GM10248 (cell line): ENCODE data around the gene FANK1.
"Not testable (repeated sequence)": the region's sequence is repeated elsewhere in the genome, so short reads cannot be mapped to it uniquely, and the experiment has no call there.

Experiments
- CTCF ChIA-PET: fragments of 300-600 bp; sonication (Branson Sonifier 250); formaldehyde crosslinking; extraction: SDS; loops from one replicate; lab custom pipeline; 2021; ENCODE audit warnings: antibody characterized with exemption; lab: Yijun Ruan, JAX
- POLR2A ChIA-PET: fragments of 350-650 bp; sonication (Branson Sonifier 250); formaldehyde crosslinking; extraction: SDS; loops from one replicate; lab custom pipeline; 2020; ENCODE audit warnings: antibody characterized with exemption; lab: Yijun Ruan, JAX
- DNase-seq: peaks from one replicate; pipeline ENCODE4 v3.0.0; 2012; ENCODE audit errors: extremely low spot score
- TF ChIP-seq, protein P1 (sequence below): IDR thresholded peaks from 2 replicates; pipeline ENCODE4 v1.5.1; 2012; ENCODE audit warnings: mild to moderate bottlenecking, low read depth; ENCODE audit errors: extremely low read depth, missing control alignments, control extremely low read depth

FANK1 gene

GRCh38 chr10:125886914-125887512 lies 9.4 kb upstream of the FANK1 start:
- TF ChIP-seq, protein P1, sequence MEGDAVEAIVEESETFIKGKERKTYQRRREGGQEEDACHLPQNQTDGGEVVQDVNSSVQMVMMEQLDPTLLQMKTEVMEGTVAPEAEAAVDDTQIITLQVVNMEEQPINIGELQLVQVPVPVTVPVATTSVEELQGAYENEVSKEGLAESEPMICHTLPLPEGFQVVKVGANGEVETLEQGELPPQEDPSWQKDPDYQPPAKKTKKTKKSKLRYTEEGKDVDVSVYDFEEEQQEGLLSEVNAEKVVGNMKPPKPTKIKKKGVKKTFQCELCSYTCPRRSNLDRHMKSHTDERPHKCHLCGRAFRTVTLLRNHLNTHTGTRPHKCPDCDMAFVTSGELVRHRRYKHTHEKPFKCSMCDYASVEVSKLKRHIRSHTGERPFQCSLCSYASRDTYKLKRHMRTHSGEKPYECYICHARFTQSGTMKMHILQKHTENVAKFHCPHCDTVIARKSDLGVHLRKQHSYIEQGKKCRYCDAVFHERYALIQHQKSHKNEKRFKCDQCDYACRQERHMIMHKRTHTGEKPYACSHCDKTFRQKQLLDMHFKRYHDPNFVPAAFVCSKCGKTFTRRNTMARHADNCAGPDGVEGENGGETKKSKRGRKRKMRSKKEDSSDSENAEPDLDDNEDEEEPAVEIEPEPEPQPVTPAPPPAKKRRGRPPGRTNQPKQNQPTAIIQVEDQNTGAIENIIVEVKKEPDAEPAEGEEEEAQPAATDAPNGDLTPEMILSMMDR: no peak
- ChIA-PET CTCF (no interaction called here), POLR2A (no interaction called here)
- DNase-seq: no peak

DNA sequence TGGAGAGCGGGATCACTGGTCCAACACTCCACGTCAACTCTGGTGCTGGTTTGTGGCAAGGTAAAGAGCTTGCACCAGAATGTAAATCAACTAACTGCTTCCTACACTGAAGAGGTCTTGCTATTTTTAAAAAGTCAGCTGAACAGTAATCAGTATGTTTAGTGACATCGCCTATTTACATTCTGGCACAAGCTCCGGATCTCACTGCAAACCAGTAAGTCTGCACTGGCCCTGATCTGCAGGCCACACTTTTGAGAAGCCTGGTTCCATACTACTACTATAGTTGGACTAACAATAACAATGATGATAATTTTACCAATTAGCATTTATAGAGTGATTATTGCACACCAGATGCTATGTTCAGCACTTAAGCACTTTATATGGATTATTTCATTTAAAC lies 6.9 kb upstream of the FANK1 start:
- DNase-seq, CTCF ChIA-PET, POLR2A ChIA-PET: not testable (repeated sequence)

- POLR2A ChIA-PET, CTCF ChIA-PET, DNase-seq: not testable (repeated sequence)
Observed at GRCh38 chr10:125892402-125892801, 4.0 kb upstream of the FANK1 start.

GRCh38 chr10:125894176-125894575 lies 2.2 kb upstream of the FANK1 start:
- POLR2A ChIA-PET, DNase-seq, CTCF ChIA-PET: not testable (repeated sequence)

GRCh38 chr10:125895130-125896087 lies 955 bp upstream of the FANK1 start:
- POLR2A ChIA-PET, CTCF ChIA-PET: not testable (repeated sequence)
- peak; percentile 41 for DNase-seq

DNA sequence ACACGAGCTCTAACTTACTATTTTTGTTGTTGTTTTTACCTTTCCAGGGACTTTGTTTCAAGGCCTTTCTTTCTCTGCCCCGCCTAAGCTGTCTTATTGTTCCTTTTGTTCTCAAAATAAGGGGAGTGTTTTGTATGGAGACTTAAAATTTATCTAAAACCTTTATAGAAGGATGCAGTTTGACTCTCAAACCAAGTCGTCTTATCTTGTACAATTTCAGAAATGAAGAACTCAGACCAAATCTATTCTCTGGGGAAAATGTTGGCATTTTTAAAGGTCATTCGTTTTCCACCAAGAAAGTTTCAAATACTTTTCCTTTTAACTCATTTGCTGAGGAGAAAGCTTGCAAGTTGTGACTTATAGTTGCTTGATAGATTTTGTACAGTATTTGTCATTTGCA lies 953 bp downstream of the FANK1 start:
- DNase-seq, CTCF ChIA-PET, POLR2A ChIA-PET: not testable (repeated sequence)

DNA sequence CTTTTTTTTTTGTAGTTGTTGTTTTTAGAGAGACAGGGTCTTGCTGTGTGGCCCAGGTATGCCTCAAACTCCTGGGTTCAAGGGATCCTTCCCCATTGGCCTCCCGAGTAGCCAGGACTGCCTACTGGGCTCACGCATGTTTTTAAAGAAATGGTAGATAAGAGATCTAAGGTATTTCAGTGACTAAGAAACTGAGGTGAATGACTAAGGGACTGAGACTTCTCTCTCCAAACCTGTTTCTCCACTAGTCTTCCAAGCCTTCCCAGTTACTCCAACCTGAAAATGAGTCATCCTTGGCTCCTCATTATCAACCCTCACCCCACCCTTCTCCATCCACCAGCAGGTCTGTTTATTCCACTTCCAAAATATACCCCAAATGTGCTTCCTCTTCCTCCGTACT lies 4.6 kb downstream of the FANK1 start:
- DNase-seq, CTCF ChIA-PET, POLR2A ChIA-PET: not testable (repeated sequence)

DNA sequence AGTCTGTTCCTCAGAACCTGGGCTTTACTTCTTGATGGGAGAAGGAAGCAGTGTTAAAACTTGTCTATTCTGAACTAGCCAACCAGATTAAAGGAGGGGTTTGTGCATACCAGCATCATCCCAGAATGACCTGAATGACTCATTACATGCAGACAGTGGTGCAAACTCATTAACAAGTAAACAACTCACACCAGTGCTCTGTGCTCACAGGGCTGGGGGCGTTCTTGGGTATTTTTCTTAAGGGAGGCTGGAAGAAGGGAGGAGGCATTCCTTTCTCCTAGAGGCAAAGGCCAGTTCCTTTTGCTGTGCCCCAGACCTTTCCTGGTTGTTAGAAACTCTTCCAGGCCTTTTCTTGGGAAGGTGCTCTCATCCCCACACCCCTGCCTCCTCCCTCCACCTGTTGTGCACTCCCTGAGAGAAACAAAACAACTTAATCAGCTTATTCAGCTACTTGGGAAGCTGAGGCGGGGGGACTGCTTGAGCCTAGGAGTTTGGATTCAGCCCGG lies 6.8 kb downstream of the FANK1 start:
- CTCF ChIA-PET, POLR2A ChIA-PET, DNase-seq: not testable (repeated sequence)

- DNase-seq, POLR2A ChIA-PET, CTCF ChIA-PET: not testable (repeated sequence)
Observed at GRCh38 chr10:125905069-125905994, 9.0 kb downstream of the FANK1 start.

GRCh38 chr10:125907598-125907997 lies 11.2 kb downstream of the FANK1 start:
- DNase-seq, CTCF ChIA-PET, POLR2A ChIA-PET: not testable (repeated sequence)

DNA sequence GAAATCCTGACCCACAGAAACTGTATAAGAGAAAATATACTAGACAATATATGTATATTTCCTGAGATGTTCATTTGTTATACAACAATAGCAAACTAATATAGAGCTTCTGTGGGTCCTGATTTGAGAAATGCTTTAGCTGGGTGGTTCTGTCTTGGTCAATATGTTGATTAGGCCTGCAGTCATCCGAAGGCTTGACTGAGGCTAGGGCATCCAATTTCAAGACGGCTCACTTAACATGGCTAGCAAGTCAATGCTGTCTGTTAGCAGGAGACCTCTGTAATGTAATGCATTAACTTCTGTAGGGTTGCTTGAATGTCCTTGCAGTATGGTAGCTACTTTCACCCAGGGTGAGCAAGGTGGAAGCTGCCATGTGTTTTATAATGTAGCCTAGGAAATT lies 12.4 kb downstream of the FANK1 start:
- CTCF ChIA-PET, DNase-seq, POLR2A ChIA-PET: not testable (repeated sequence)

- POLR2A ChIA-PET: not testable (repeated sequence)
Observed at GRCh38 chr10:125909491-125909890, 13.1 kb downstream of the FANK1 start.

More at GRCh38 chr10:125909491-125909890, 13.1 kb downstream of the FANK1 start:
- CTCF ChIA-PET, DNase-seq: not testable (repeated sequence)
